GM18951 (cell line): ENCODE results near the gene TMA7B.

Experiments
- POLR2A ChIP-seq: IDR thresholded peaks from 4 replicates; pipeline ENCODE4 v1.6.1; 2011; ENCODE audit warnings: mild to moderate bottlenecking; ENCODE audit not compliant: insufficient read length, insufficient read depth; ENCODE audit errors: extremely low read depth
- in situ Hi-C: fragments of 300-500 bp; cut with MboI; formaldehyde crosslinking; loops from one replicate; pipeline ENCODE4 v1.12.0; 2022; ENCODE audit warnings: low sequenced_read_pairs, mixed read lengths, inconsistent platforms; ENCODE audit not compliant: unreplicated experiment

Gene TMA7B

GRCh38 chr22:39952347-39952746 is 7.8 kb upstream of the TMA7B start:
- TF ChIP-seq POLR2A, result no peak
- in situ Hi-C loops, result no loop called here

- TF ChIP-seq POLR2A, result no peak
- in situ Hi-C loops, result no loop called here
Measured at GRCh38 chr22:39953101-39953500, 7.1 kb upstream of the TMA7B start.

GRCh38 chr22:39954584-39955055 is 5.6 kb upstream of the TMA7B start:
- in situ Hi-C loops, result no loop called here
- TF ChIP-seq POLR2A, result no peak

GRCh38 chr22:39955675-39956074 is 4.5 kb upstream of the TMA7B start:
- TF ChIP-seq POLR2A, result no peak
- in situ Hi-C loops, result no loop called here

- in situ Hi-C loops, result no loop called here
- no peak for TF ChIP-seq POLR2A
Measured at GRCh38 chr22:39956932-39957664, 3.1 kb upstream of the TMA7B start.

- no peak for TF ChIP-seq POLR2A
- in situ Hi-C loops, result no loop called here
Measured at GRCh38 chr22:39958009-39958711, 2.0 kb upstream of the TMA7B start.

- no peak for TF ChIP-seq POLR2A
- in situ Hi-C loops, result no loop called here
Measured at GRCh38 chr22:39958949-39959639, 1.1 kb upstream of the TMA7B start.

- in situ Hi-C loops, result no loop called here
- no peak for TF ChIP-seq POLR2A
Measured at GRCh38 chr22:39960791-39961746, 872 bp downstream of the TMA7B start.

GRCh38 chr22:39962071-39962470 is 1.9 kb downstream of the TMA7B start:
- TF ChIP-seq POLR2A, result no peak
- in situ Hi-C loops, result no loop called here

GRCh38 chr22:39965748-39966147 is 5.6 kb downstream of the TMA7B start:
- in situ Hi-C loops, result no loop called here
- TF ChIP-seq POLR2A, result no peak

- no peak for TF ChIP-seq POLR2A
- in situ Hi-C loops, result no loop called here
Measured at GRCh38 chr22:39966470-39966869, 6.3 kb downstream of the TMA7B start.

- in situ Hi-C loops, result no loop called here
- no peak for TF ChIP-seq POLR2A
Measured at GRCh38 chr22:39967103-39967829, 7.1 kb downstream of the TMA7B start.
